ENCODE measurements around the gene APOA5. TPM values are rescaled to one million over a fixed set of nuclear protein-coding genes. Genes with fewer than 3 reads are reported as not detected.

Gene APOA5
- polyA plus RNA-seq, 3 donors = not detected

DNA sequence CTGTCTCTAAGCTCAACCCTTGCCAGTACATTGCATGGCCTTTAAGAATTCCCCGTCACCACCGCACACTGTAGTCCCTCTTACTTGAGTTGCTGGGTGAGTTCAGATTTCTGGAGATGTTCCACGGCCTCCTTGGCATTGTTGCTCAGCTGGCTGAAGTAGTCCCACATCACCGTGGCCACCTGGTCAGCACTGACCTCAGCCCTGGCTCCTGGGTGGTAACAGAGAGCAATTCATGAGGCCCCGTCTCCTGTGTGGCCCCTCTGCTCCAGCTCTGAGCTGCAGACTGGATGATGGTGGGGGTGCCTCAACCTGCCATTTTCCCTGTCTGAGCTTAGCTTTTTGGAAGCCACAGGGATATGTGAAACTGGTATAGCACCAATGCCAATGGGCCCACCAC is 30.9 kb upstream of the APOA5 start:
- H3K36me3 Mint-ChIP-seq = no peaks in the 10 kb centered on the region
- no peak overlapping the region for H3K4me3 Mint-ChIP-seq
- no peak overlapping the region for H3K9ac ChIP-seq (ENCODE audit: insufficient read depth, low read length, poor library complexity, severe bottlenecking)
- H3K4me2 ChIP-seq (replicated peaks; ENCODE audit: extremely low read depth, low read length, poor library complexity, severe bottlenecking) = no peak overlapping the region
- H4K20me1 ChIP-seq (ENCODE audit: insufficient read depth, low read length) = no peaks in the 10 kb centered on the region
- no peaks in the 10 kb centered on the region for H3K27me3 ChIP-seq (ENCODE audit: control insufficient read depth in 2 of 2, insufficient read depth in 2 of 2, low read length in 2 of 2)
- H3K79me2 ChIP-seq (ENCODE audit: insufficient read depth, low read length) = no peaks in the 10 kb centered on the region
- H3K27ac Mint-ChIP-seq = no peak overlapping the region
- H3K9me3 ChIP-seq (replicated peaks in 1 of 2; ENCODE audit: control insufficient read depth in 1 of 2, insufficient read depth in 1 of 2, low read length in 2 of 2) = no peaks in the 10 kb centered on the region
- no peak overlapping the region for H2AFZ ChIP-seq (ENCODE audit: insufficient read depth, low read depth, low read length, poor library complexity, severe bottlenecking)
- 83% methylated on average over 5 of the region's 5 CpGs for WGBS (ENCODE audit: insufficient coverage)
- no peaks in the 10 kb centered on the region for H3K4me1 ChIP-seq (ENCODE audit: control insufficient read depth in 1 of 2, insufficient read depth in 2 of 2, low read length in 2 of 2)
- no peak overlapping the region for H3K27ac ChIP-seq (ENCODE audit: low read depth in 1 of 2, low read length in 2 of 2)
- peaks cover 0 to 2% (median 0%) of the 10 kb centered on the region in 3 donors for H3K27me3 Mint-ChIP-seq (ENCODE audit: low read depth in 3 of 3)
- TF ChIP-seq, protein P1, sequence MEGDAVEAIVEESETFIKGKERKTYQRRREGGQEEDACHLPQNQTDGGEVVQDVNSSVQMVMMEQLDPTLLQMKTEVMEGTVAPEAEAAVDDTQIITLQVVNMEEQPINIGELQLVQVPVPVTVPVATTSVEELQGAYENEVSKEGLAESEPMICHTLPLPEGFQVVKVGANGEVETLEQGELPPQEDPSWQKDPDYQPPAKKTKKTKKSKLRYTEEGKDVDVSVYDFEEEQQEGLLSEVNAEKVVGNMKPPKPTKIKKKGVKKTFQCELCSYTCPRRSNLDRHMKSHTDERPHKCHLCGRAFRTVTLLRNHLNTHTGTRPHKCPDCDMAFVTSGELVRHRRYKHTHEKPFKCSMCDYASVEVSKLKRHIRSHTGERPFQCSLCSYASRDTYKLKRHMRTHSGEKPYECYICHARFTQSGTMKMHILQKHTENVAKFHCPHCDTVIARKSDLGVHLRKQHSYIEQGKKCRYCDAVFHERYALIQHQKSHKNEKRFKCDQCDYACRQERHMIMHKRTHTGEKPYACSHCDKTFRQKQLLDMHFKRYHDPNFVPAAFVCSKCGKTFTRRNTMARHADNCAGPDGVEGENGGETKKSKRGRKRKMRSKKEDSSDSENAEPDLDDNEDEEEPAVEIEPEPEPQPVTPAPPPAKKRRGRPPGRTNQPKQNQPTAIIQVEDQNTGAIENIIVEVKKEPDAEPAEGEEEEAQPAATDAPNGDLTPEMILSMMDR (IDR thresholded peaks at IDR 0.05) = no peak
- H3K4me3 ChIP-seq (replicated peaks in 1 of 3; ENCODE audit: low read depth in 2 of 3, low read length in 3 of 3) = no peak overlapping the region
- DNase-seq = no peak
- H3K36me3 ChIP-seq (replicated peaks in 1 of 2; ENCODE audit: control insufficient read depth in 1 of 2, insufficient read depth in 2 of 2, low read length in 2 of 2) = no peaks in the 10 kb centered on the region
- intact Hi-C loops (cut with micrococcal nuclease) = no loop called here
- no peaks in the 10 kb centered on the region for H3K9me3 Mint-ChIP-seq
- no peaks in the 10 kb centered on the region for H3K4me1 Mint-ChIP-seq

DNA sequence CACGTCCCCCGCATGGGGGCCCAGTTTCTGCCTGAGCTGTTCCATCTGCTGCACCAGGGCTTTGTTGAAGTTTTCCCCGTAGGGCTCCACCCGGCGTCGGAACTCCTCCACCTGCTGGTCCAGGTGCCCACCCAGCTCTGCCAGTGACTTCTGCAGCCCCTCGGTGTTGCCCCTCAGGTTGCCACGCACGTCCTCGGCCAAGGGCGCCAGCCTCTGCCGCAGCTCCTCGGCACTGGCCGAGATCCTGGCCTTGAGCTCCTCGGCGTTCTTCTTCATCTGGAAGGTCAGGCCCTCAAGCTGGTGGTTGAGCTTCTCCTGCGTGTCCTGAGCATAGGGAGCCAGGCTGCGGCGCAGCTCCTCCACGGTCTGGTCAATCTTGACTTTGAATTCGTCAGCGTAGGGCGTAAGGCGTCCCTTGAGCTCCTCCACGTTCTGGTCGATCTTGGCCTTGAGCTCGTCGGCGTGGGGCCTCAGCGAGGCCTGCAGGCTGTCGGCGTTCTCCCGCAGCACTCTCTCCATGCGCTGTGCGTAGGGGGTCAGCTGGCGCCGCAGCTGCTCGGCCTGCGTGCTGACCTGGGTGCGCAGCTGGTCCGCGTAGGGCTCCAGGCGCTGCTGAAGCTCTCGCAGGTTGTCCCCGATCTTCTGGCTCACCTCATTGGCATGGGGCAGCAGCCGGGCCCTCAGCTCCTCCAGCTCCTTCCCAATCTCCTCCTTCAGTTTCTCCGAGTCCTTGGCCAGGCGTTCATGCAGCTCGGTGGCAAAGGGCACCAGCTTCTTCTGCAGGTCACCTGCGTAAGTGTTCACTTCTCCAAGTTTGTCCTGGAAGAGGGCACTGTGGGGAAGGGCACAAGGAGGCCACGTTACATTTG is 29.6 kb upstream of the APOA5 start:
- Mint-ChIP-seq H3K27ac (no peak overlapping the region), H3K4me1 (no peaks in the 10 kb centered on the region), H3K9me3 (no peaks in the 10 kb centered on the region), H3K4me3 (no peak overlapping the region), H3K36me3 (no peaks in the 10 kb centered on the region), H3K27me3 (ENCODE audit: low read depth in 3 of 3) (peaks cover 0 to 2% (median 0%) of the 10 kb centered on the region in 3 donors)
- TF ChIP-seq, protein P1 (IDR thresholded peaks at IDR 0.05) = no peak
- no peaks in the 10 kb centered on the region for H3K27me3 ChIP-seq (ENCODE audit: control insufficient read depth in 2 of 2, insufficient read depth in 2 of 2, low read length in 2 of 2)
- no peaks in the 10 kb centered on the region for H4K20me1 ChIP-seq (ENCODE audit: insufficient read depth, low read length)
- no peaks in the 10 kb centered on the region for H3K79me2 ChIP-seq (ENCODE audit: insufficient read depth, low read length)
- no peaks in the 10 kb centered on the region for H3K4me1 ChIP-seq (ENCODE audit: control insufficient read depth in 1 of 2, insufficient read depth in 2 of 2, low read length in 2 of 2)
- 97% methylated on average over 47 of the region's 51 CpGs for WGBS (ENCODE audit: insufficient coverage)
- no peak overlapping the region for H3K27ac ChIP-seq (ENCODE audit: low read depth in 1 of 2, low read length in 2 of 2)
- H3K9ac ChIP-seq (ENCODE audit: insufficient read depth, low read length, poor library complexity, severe bottlenecking) = no peak overlapping the region
- no peak overlapping the region for H3K4me3 ChIP-seq (replicated peaks in 1 of 3; ENCODE audit: low read depth in 2 of 3, low read length in 3 of 3)
- no peak for DNase-seq
- intact Hi-C loops (cut with micrococcal nuclease) = no loop called here
- no peaks in the 10 kb centered on the region for H3K36me3 ChIP-seq (replicated peaks in 1 of 2; ENCODE audit: control insufficient read depth in 1 of 2, insufficient read depth in 2 of 2, low read length in 2 of 2)
- H3K9me3 ChIP-seq (replicated peaks in 1 of 2; ENCODE audit: control insufficient read depth in 1 of 2, insufficient read depth in 1 of 2, low read length in 2 of 2) = no peaks in the 10 kb centered on the region
- no peak overlapping the region for H2AFZ ChIP-seq (ENCODE audit: insufficient read depth, low read depth, low read length, poor library complexity, severe bottlenecking)
- H3K4me2 ChIP-seq (replicated peaks; ENCODE audit: extremely low read depth, low read length, poor library complexity, severe bottlenecking) = no peak overlapping the region
